Endothelial cell of umbilical vein (primary cell): ENCODE data around the gene ZNF441. TPM values are rescaled to one million over a fixed set of nuclear protein-coding genes. Genes with fewer than 3 reads are reported as not detected.

ENCODE experiments used
- BruUV-seq: library from RNA; stranded (reverse); fragments of 400-500 nt; replicated peaks from 2 replicates; lab custom pipeline; 2021; lab: Mats Ljungman, UMichigan
- CTCF ChIA-PET: fragments of 300-600, 350-600 bp; sonication (Branson Sonifier 250); formaldehyde crosslinking; loops from one replicate; lab custom pipeline; 2021; ENCODE audit warnings: antibody characterized with exemption, inconsistent platforms; lab: Charles Lee
- POLR2A ChIA-PET: fragments of 300-600, 350-600 bp; sonication (Branson Sonifier 250); formaldehyde crosslinking; loops from one replicate; lab custom pipeline; 2021; ENCODE audit warnings: antibody characterized with exemption, inconsistent platforms; lab: Charles Lee
- DNase-seq: peaks from one replicate; pipeline ENCODE4 v3.0.0-alpha.2; 2011; ENCODE audit warnings: low read depth, low spot score
- FAIRE-seq: peaks from 2 replicates; lab custom pipeline; 2011; peaks lifted over from hg19 to GRCh38; lab: Jason Lieb, UNC
- H2AFZ ChIP-seq: 2 replicates; pipeline ENCODE4 v1.6.0; 2012; ENCODE audit warnings: low read depth, low read length, control low read depth, inconsistent platforms
- H3K27ac ChIP-seq: 2 replicates; pipeline ENCODE4 v1.5.1; 2011; ENCODE audit warnings: low read depth, mild to moderate bottlenecking, control low read depth, low read length, moderate library complexity; ENCODE audit not compliant: insufficient read depth
- H3K27me3 ChIP-seq, 2 experiments: 2 replicates each; pipeline versions ENCODE4 v1.6.0 to v1.6.1; 2011; ENCODE audit warnings: low read length in 2 of 2, mixed read lengths in 1 of 2; ENCODE audit not compliant: control insufficient read depth in 2 of 2, insufficient read depth in 2 of 2
- H3K36me3 ChIP-seq, 2 experiments: 2 replicates in 1 of 2; 3 replicates in 1 of 2; pipeline ENCODE4 v1.5.1; 2011; ENCODE audit warnings: low read length in 2 of 2, mild to moderate bottlenecking in 1 of 2, moderate library complexity in 1 of 2; ENCODE audit not compliant: control insufficient read depth in 2 of 2, insufficient read depth in 2 of 2; ENCODE audit errors: extremely low read depth in 1 of 2
- H3K4me1 ChIP-seq: 3 replicates; pipeline ENCODE4 v1.5.1; 2011; ENCODE audit warnings: mild to moderate bottlenecking, low read length; ENCODE audit not compliant: control insufficient read depth, insufficient read depth; ENCODE audit errors: extremely low read depth
- H3K4me2 ChIP-seq: 2 replicates; pipeline ENCODE4 v1.6.1; 2011; ENCODE audit warnings: low read length, control low read depth, mixed read lengths; ENCODE audit not compliant: insufficient read depth
- H3K4me3 ChIP-seq, 3 experiments: fragments of 200-600 bp in 1 of 3; sonication (generic), shearing (Covaris generic) in 1 of 3; replicated peaks in 1 of 3; 2 replicates each; pipeline ENCODE4 v1.5.1; 2011 to 2016; ENCODE audit warnings: control low read depth in 3 of 3, low read length in 3 of 3, mild to moderate bottlenecking in 2 of 3, inconsistent platforms in 1 of 3, low read depth in 1 of 3, moderate library complexity in 1 of 3; ENCODE audit not compliant: insufficient read depth in 1 of 3
- H3K79me2 ChIP-seq: 2 replicates; pipeline ENCODE4 v1.6.0; 2012; ENCODE audit warnings: low read length, inconsistent platforms; ENCODE audit not compliant: control insufficient read depth, insufficient read depth
- H3K9ac ChIP-seq: replicated peaks from 2 replicates; pipeline ENCODE3; 2011; ENCODE audit warnings: low read length, control low read depth; ENCODE audit not compliant: insufficient read depth; ENCODE audit errors: extremely low read depth
- H3K9me1 ChIP-seq: replicated peaks from 3 replicates; pipeline ENCODE4 v1.6.0; 2011; ENCODE audit warnings: mild to moderate bottlenecking, low read length; ENCODE audit not compliant: control insufficient read depth, insufficient read depth; ENCODE audit errors: extremely low read depth
- H3K9me3 ChIP-seq: replicated peaks from 2 replicates; pipeline ENCODE4 v1.5.1; 2012; ENCODE audit warnings: low read length, inconsistent platforms; ENCODE audit not compliant: control insufficient read depth, insufficient read depth
- H4K20me1 ChIP-seq: replicated peaks from 2 replicates; pipeline ENCODE3; 2011; ENCODE audit warnings: mild to moderate bottlenecking, low read length; ENCODE audit not compliant: control insufficient read depth, insufficient read depth; ENCODE audit errors: extremely low read depth
- EZH2 ChIP-seq: IDR thresholded peaks from 2 replicates; pipeline ENCODE4 v1.6.1; 2012; ENCODE audit warnings: borderline replicate concordance, low read depth, mild to moderate bottlenecking, moderate library complexity, low read length, inconsistent platforms; ENCODE audit not compliant: severe bottlenecking
- FOS ChIP-seq: IDR thresholded peaks from 2 replicates; pipeline ENCODE4 v1.6.1; 2011; ENCODE audit warnings: mild to moderate bottlenecking, low read length, moderate library complexity, borderline replicate concordance; ENCODE audit not compliant: insufficient read depth
- GATA2 ChIP-seq: IDR thresholded peaks from 2 replicates; pipeline ENCODE4 v1.7.0; 2011; ENCODE audit warnings: low read depth, mild to moderate bottlenecking, moderate library complexity, mixed read lengths, low read length; ENCODE audit not compliant: insufficient read length, insufficient read depth
- JUN ChIP-seq: IDR thresholded peaks from 2 replicates; pipeline ENCODE4 v1.6.1; 2011; ENCODE audit warnings: borderline replicate concordance, low read depth; ENCODE audit not compliant: insufficient read length, insufficient read depth
- MYC ChIP-seq: IDR thresholded peaks from one replicate; pipeline ENCODE4 v1.6.1; 2011; ENCODE audit warnings: mild to moderate bottlenecking, low read depth, low read length
- POLR2A ChIP-seq: IDR thresholded peaks from 2 replicates; pipeline ENCODE4 v1.6.1; 2012; ENCODE audit warnings: low read depth, mild to moderate bottlenecking, control low read depth, low read length
- POLR2AphosphoS5 ChIP-seq: IDR thresholded peaks from 2 replicates; pipeline ENCODE4 v1.6.1; 2012; ENCODE audit warnings: low read depth, mild to moderate bottlenecking, control low read depth, low read length, moderate library complexity; ENCODE audit not compliant: insufficient read depth
- dilution Hi-C: fragments of 300-500 bp; cut with MboI; formaldehyde crosslinking; loops from one replicate; pipeline ENCODE4 v1.15.0; 2019; ENCODE audit warnings: low sequenced_read_pairs; ENCODE audit not compliant: extremely low pct_ligation_motif_present
- intact Hi-C: fragments of 100-400 bp; cut with micrococcal nuclease; formaldehyde crosslinking; loops from one replicate; pipeline ENCODE4 v1.10.0; 2022
- polyA plus RNA-seq, 4 experiments: library from polyadenylated mRNA; depleted of rRNA in 3 of 4; stranded (reverse) in 3 of 4; unstranded in 1 of 4; fragments of >200 nt; gene quantifications; 2 replicates each; pipeline versions ENCODE4 v1.2.1 to v1.2.3, GENCODE V29; 2011 to 2012; ENCODE audit warnings: missing spikeins in 1 of 4
- total RNA-seq: library from RNA; stranded (reverse); gene quantifications from 2 replicates; pipeline ENCODE4 v1.2.3, GENCODE V29; 2021
- TF ChIP-seq, protein P1 (sequence below), 2 donors: IDR thresholded peaks; 1 replicate in 1 of 2; 2 replicates in 1 of 2; pipeline ENCODE4 v1.5.1; 2011; ENCODE audit warnings: low read length in 2 of 2, mild to moderate bottlenecking in 2 of 2, moderate library complexity in 2 of 2, control low read depth in 1 of 2, inconsistent platforms in 1 of 2, low read depth in 1 of 2; ENCODE audit not compliant: insufficient read depth in 1 of 2; ENCODE audit errors: extremely low read depth in 1 of 2
- TF ChIP-seq, protein P2 (sequence below): IDR thresholded peaks from 2 replicates; pipeline ENCODE4 v1.6.1; 2011; ENCODE audit not compliant: insufficient read depth, insufficient read length

ZNF441 gene
- total and polyA plus RNA-seq, 2 donors (not counting 3 experiments of a cell fraction or from before 2014, with no cell fraction given), result 1.9 to 4.5 TPM

DNA sequence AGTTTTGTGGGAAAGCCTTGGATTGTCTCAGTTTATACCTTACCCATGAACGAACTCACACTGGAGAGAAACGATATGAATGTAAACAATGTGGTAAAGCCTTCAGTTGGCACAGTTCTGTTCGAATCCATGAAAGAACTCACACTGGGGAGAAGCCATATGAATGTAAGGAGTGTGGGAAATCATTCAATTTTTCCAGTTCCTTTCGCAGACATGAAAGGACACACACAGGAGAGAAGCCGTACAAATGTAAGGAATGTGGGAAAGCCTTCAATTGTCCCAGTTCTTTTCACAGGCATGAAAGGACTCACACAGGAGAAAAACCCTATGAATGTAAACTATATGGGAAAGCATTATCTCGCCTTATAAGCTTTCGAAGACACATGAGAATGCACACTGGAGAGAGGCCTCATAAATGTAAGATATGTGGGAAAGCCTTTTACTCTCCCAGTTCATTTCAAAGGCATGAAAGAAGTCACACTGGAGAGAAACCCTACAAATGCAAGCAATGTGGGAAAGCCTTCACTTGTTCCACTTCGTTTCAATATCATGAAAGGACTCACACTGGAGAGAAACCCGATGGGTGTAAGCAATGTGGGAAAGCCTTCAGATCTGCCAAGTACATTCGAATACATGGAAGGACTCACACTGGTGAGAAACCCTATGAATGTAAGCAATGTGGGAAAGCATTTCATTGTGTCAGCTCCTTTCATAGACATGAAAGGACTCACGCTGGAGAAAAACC is 39.7 kb downstream of the ZNF441 start:
- no TSS peak for BruUV-seq
- no peak for TF ChIP-seq MYC
- TF ChIP-seq POLR2AphosphoS5, result no peak
- TF ChIP-seq, protein P1, sequence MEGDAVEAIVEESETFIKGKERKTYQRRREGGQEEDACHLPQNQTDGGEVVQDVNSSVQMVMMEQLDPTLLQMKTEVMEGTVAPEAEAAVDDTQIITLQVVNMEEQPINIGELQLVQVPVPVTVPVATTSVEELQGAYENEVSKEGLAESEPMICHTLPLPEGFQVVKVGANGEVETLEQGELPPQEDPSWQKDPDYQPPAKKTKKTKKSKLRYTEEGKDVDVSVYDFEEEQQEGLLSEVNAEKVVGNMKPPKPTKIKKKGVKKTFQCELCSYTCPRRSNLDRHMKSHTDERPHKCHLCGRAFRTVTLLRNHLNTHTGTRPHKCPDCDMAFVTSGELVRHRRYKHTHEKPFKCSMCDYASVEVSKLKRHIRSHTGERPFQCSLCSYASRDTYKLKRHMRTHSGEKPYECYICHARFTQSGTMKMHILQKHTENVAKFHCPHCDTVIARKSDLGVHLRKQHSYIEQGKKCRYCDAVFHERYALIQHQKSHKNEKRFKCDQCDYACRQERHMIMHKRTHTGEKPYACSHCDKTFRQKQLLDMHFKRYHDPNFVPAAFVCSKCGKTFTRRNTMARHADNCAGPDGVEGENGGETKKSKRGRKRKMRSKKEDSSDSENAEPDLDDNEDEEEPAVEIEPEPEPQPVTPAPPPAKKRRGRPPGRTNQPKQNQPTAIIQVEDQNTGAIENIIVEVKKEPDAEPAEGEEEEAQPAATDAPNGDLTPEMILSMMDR (IDR thresholded peaks at IDR 0.05; ENCODE audit: extremely low read depth in 1 of 2, insufficient read depth in 1 of 2, low read depth in 1 of 2, low read length in 2 of 2), result no peak
- TF ChIP-seq FOS, result no peak
- TF ChIP-seq, protein P2, sequence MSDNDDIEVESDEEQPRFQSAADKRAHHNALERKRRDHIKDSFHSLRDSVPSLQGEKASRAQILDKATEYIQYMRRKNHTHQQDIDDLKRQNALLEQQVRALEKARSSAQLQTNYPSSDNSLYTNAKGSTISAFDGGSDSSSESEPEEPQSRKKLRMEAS, result no peak
- TF ChIP-seq JUN, result no peak
- no peak for TF ChIP-seq GATA2
- TF ChIP-seq POLR2A, result no peak
- no peak for TF ChIP-seq EZH2

More for the DNA sequence above, 39.7 kb downstream of the ZNF441 start:
- Histone ChIP-seq H3K27me3 (no peaks in the 10 kb centered on the region), H2AFZ (no peak overlapping the region), H4K20me1 (no peaks in the 10 kb centered on the region), H3K4me2 (no peak overlapping the region), H3K9me3 (peaks cover 9% of the 10 kb centered on the region), H3K4me3 (no peak overlapping the region), H3K27ac (no peak overlapping the region), H3K36me3 (no peaks in the 10 kb centered on the region), H3K9me1 (no peaks in the 10 kb centered on the region), H3K9ac (no peak overlapping the region), H3K79me2 (no peaks in the 10 kb centered on the region), H3K4me1 (no peaks in the 10 kb centered on the region)
- dilution Hi-C loops (no loop called here), intact Hi-C loops (no loop called here)
- ChIA-PET CTCF (interaction anchor here (1.1 kb wide), 1 partner anchor 9 kb away, joined by 3 read pairs; no protein-coding TSS in a partner anchor), POLR2A (no interaction called here)
- DNase-seq (no peak), FAIRE-seq (no peak)
